ENCODE data around the gene ZNF844. TPM values are rescaled to one million over a fixed set of nuclear protein-coding genes. Genes with fewer than 3 reads are reported as not detected.

ZNF844 gene
- total RNA-seq, 1 experiment from 2014 or later, result not detected

GRCh38 chr19:12043752-12044422 is 20.6 kb upstream of the ZNF844 start:
- Histone ChIP-seq H3K4me2 (ENCODE audit: low read length) (no peak overlapping the region), H3K9ac (ENCODE audit: low read length) (no peak overlapping the region), H3K79me2 (ENCODE audit: insufficient read depth, low read length) (no peaks in the 10 kb centered on the region), H2AFZ (ENCODE audit: low read depth, low read length, poor library complexity, severe bottlenecking) (no peak overlapping the region), H3K9me3 (ENCODE audit: control insufficient read depth in 1 of 2, insufficient read depth in 1 of 2, low read depth in 1 of 2, low read length in 2 of 2) (peaks cover 11 to 21% of the 10 kb centered on the region in 2 experiments; a peak in 2 of 4 replicates), H3K4me3 (replicated peaks in 1 of 2; ENCODE audit: low read depth in 1 of 2, low read length in 2 of 2) (no peak overlapping the region), H3K9me2 (ENCODE audit: insufficient read depth) (no peaks in the 10 kb centered on the region), H3K4me1 (ENCODE audit: control insufficient read depth in 1 of 2, insufficient read depth in 2 of 2, low read length in 2 of 2) (no peaks in the 10 kb centered on the region), H3K27me3 (ENCODE audit: insufficient read depth, low read length) (no peaks in the 10 kb centered on the region), H4K20me1 (ENCODE audit: insufficient read depth) (no peaks in the 10 kb centered on the region), H3K36me3 (ENCODE audit: control insufficient read depth in 1 of 2, insufficient read depth in 2 of 2, low read length in 2 of 2) (no peaks in the 10 kb centered on the region), H3K27ac (ENCODE audit: low read depth, low read length) (no peak overlapping the region)
- BruUV-seq (replicated peaks), result no TSS peak
- no peak for ATAC-seq
- DNase-seq (ENCODE audit: low read depth, low spot score), result no peak
- RAD21 ChIA-PET (ENCODE audit: low non-redundant PET in 1 of 2, low total read pairs in 2 of 2, uncharacterized antibody in 2 of 2, unreplicated experiment in 2 of 2), result no interaction called here
- TF ChIP-seq ZNF274 (IDR thresholded peaks at IDR 0.05; ENCODE audit: low read depth, low read length), result peak; percentile 56
- no peak for TF ChIP-seq ZBTB33 (IDR thresholded peaks at IDR 0.05; ENCODE audit: extremely low read depth, insufficient replicate concordance, low read length)
- CTCF ChIA-PET, result no interaction called here
- POLR2A ChIA-PET, result no interaction called here
- intact Hi-C loops (cut with micrococcal nuclease), result no loop called here

- intact Hi-C loops (cut with micrococcal nuclease), result no loop called here
- no peak for DNase-seq (ENCODE audit: low read depth, low spot score)
- Histone ChIP-seq H3K9me2 (ENCODE audit: insufficient read depth) (no peaks in the 10 kb centered on the region), H3K27me3 (ENCODE audit: insufficient read depth, low read length) (no peaks in the 10 kb centered on the region), H3K36me3 (ENCODE audit: control insufficient read depth in 1 of 2, insufficient read depth in 2 of 2, low read length in 2 of 2) (no peaks in the 10 kb centered on the region), H3K4me3 (replicated peaks in 1 of 2; ENCODE audit: low read depth in 1 of 2, low read length in 2 of 2) (no peak overlapping the region), H3K27ac (ENCODE audit: low read depth, low read length) (no peak overlapping the region), H3K9me3 (ENCODE audit: control insufficient read depth in 1 of 2, insufficient read depth in 1 of 2, low read depth in 1 of 2, low read length in 2 of 2) (peaks cover 8 to 19% of the 10 kb centered on the region in 2 experiments; a peak in 2 of 4 replicates), H3K4me1 (ENCODE audit: control insufficient read depth in 1 of 2, insufficient read depth in 2 of 2, low read length in 2 of 2) (no peaks in the 10 kb centered on the region), H3K79me2 (ENCODE audit: insufficient read depth, low read length) (no peaks in the 10 kb centered on the region), H3K9ac (ENCODE audit: low read length) (no peak overlapping the region), H3K4me2 (ENCODE audit: low read length) (no peak overlapping the region), H2AFZ (ENCODE audit: low read depth, low read length, poor library complexity, severe bottlenecking) (no peak overlapping the region), H4K20me1 (ENCODE audit: insufficient read depth) (no peaks in the 10 kb centered on the region)
- no peak for ATAC-seq
- RAD21 ChIA-PET (ENCODE audit: low non-redundant PET in 1 of 2, low total read pairs in 2 of 2, uncharacterized antibody in 2 of 2, unreplicated experiment in 2 of 2), result no interaction called here
- TF ChIP-seq POLR2A (IDR thresholded peaks at IDR 0.05; ENCODE audit: borderline replicate concordance, extremely low read depth, insufficient read depth, insufficient read length) (no peak), ATF3 (IDR thresholded peaks at IDR 0.05) (no peak), EZH2 (IDR thresholded peaks at IDR 0.05) (no peak), MAX (IDR thresholded peaks at IDR 0.05) (no peak), SIN3A (IDR thresholded peaks at IDR 0.05; ENCODE audit: low read depth) (no peak), ZBTB33 (IDR thresholded peaks at IDR 0.05; ENCODE audit: extremely low read depth, insufficient replicate concordance, low read length) (no peak), POLR2AphosphoS5 (IDR thresholded peaks at IDR 0.05; ENCODE audit: low read depth, low read length) (no peak), CEBPB (IDR thresholded peaks at IDR 0.05; ENCODE audit: low read depth) (no peak), CBX3 (IDR thresholded peaks at IDR 0.05; ENCODE audit: low read depth) (no peak), FOSL1 (IDR thresholded peaks at IDR 0.05; ENCODE audit: low read depth) (no peak), JUND (IDR thresholded peaks at IDR 0.05) (no peak), TCF7L2 (IDR thresholded peaks at IDR 0.05; ENCODE audit: borderline replicate concordance, extremely low read depth, insufficient read depth, insufficient read length) (no peak)
- CTCF ChIA-PET, result no interaction called here
- POLR2A ChIA-PET, result no interaction called here
- no TSS peak for BruUV-seq (replicated peaks)
These were observed 16.7 kb upstream of the ZNF844 start for GRCh38 chr19:12047868-12048267.
